Calu3 (cell line): Measurements from ENCODE around the gene MRPL9. TPM values are rescaled to one million over a fixed set of nuclear protein-coding genes. Genes with fewer than 3 reads are reported as not detected.

Experiments
- BruUV-seq: library from RNA; stranded (reverse); fragments of 400-500 nt; replicated peaks from 2 replicates; lab custom pipeline; 2021; lab: Mats Ljungman, UMichigan
- CTCF ChIA-PET: fragments of 300-600 bp; sonication (Branson Sonifier 250); formaldehyde crosslinking; loops from one replicate; lab custom pipeline; 2022; ENCODE audit warnings: antibody characterized with exemption; lab: Charles Lee
- DNase-seq: peaks from one replicate; pipeline ENCODE4 v3.0.0; 2022
- H3K27ac Mint-ChIP-seq: one replicate; pipeline ENCODE4 v1.8.0; 2022; ENCODE audit warnings: mixed read lengths; ENCODE audit not compliant: unreplicated experiment
- H3K27me3 Mint-ChIP-seq: one replicate; pipeline ENCODE4 v1.8.0; 2022; ENCODE audit warnings: mixed read lengths; ENCODE audit not compliant: unreplicated experiment
- H3K36me3 Mint-ChIP-seq: one replicate; pipeline ENCODE4 v1.8.0; 2022; ENCODE audit warnings: mild to moderate bottlenecking, moderate library complexity, mixed read lengths; ENCODE audit not compliant: insufficient read depth, unreplicated experiment
- H3K4me1 Mint-ChIP-seq: one replicate; pipeline ENCODE4 v1.8.0; 2022; ENCODE audit warnings: mild to moderate bottlenecking, low read depth, mixed read lengths; ENCODE audit not compliant: unreplicated experiment
- H3K4me3 Mint-ChIP-seq: one replicate; pipeline ENCODE4 v1.8.0; 2022; ENCODE audit warnings: mild to moderate bottlenecking, low read depth, moderate library complexity, mixed read lengths; ENCODE audit not compliant: unreplicated experiment
- H3K9me3 Mint-ChIP-seq: one replicate; pipeline ENCODE4 v1.8.0; 2022; ENCODE audit warnings: low read depth, mixed read lengths; ENCODE audit not compliant: unreplicated experiment
- CTCF ChIP-seq: fragments of 200-600 bp; IDR thresholded peaks from one replicate; pipeline ENCODE4 v1.8.0; 2022; ENCODE audit warnings: antibody characterized with exemption; ENCODE audit not compliant: unreplicated experiment
- intact Hi-C: fragments of 100-400 bp; cut with micrococcal nuclease; formaldehyde crosslinking; loops from one replicate; pipeline ENCODE4 v1.10.0; 2022; ENCODE audit not compliant: unreplicated experiment
- total RNA-seq: library from RNA; stranded (reverse); gene quantifications from 2 replicates; pipeline ENCODE4 v1.2.3, GENCODE V29; 2022

MRPL9 gene
- total RNA-seq, 1 experiment from 2014 or later: 118 TPM

- Mint-ChIP-seq H3K4me3 (no peak overlapping the region), H3K27me3 (peaks cover 67% of the 10 kb centered on the region), H3K36me3 (no peaks in the 10 kb centered on the region), H3K9me3 (no peaks in the 10 kb centered on the region), H3K4me1 (no peaks in the 10 kb centered on the region), H3K27ac (no peak overlapping the region)
- no peak for TF ChIP-seq CTCF
- intact Hi-C loops: no loop called here
- DNase-seq: no peak
- BruUV-seq: no TSS peak
- CTCF ChIA-PET: interaction anchor here (1.1 to 1.7 kb wide), 2 partner anchors 29 to 34 kb away, joined by 4 read pairs; no protein-coding TSS in a partner anchor
Observed at GRCh38 chr1:151801846-151802245, 38.5 kb upstream of the MRPL9 start.

GRCh38 chr1:151801310-151801820 lies 38.1 kb upstream of the MRPL9 start:
- Mint-ChIP-seq H3K36me3 (no peaks in the 10 kb centered on the region), H3K27me3 (peaks cover 62% of the 10 kb centered on the region), H3K4me1 (no peaks in the 10 kb centered on the region), H3K27ac (no peak overlapping the region), H3K4me3 (no peak overlapping the region), H3K9me3 (no peaks in the 10 kb centered on the region)
- DNase-seq: no peak
- no peak for TF ChIP-seq CTCF
- intact Hi-C loops: no loop called here
- CTCF ChIA-PET: interaction anchor here (1.1 kb wide), 1 partner anchor 29 kb away, joined by 4 read pairs; no protein-coding TSS in a partner anchor
- no TSS peak for BruUV-seq

GRCh38 chr1:151800830-151801229 lies 37.5 kb upstream of the MRPL9 start:
- no peak for DNase-seq
- CTCF ChIA-PET: interaction anchor here (1.1 kb wide), 1 partner anchor 30 kb away, joined by 4 read pairs; no protein-coding TSS in a partner anchor
- Mint-ChIP-seq H3K9me3 (no peaks in the 10 kb centered on the region), H3K4me3 (no peak overlapping the region), H3K27me3 (peaks cover 57% of the 10 kb centered on the region), H3K36me3 (no peaks in the 10 kb centered on the region), H3K4me1 (no peaks in the 10 kb centered on the region), H3K27ac (no peak overlapping the region)
- intact Hi-C loops: no loop called here
- BruUV-seq: no TSS peak
- TF ChIP-seq CTCF: no peak

GRCh38 chr1:151799179-151800022 lies 36.1 kb upstream of the MRPL9 start:
- no peak overlapping the region for H3K4me3 Mint-ChIP-seq
- intact Hi-C loops: no loop called here
- no peak overlapping the region for H3K27ac Mint-ChIP-seq
- no peak for DNase-seq
- no peak for TF ChIP-seq CTCF
- H3K9me3 Mint-ChIP-seq: no peaks in the 10 kb centered on the region
- no peaks in the 10 kb centered on the region for H3K4me1 Mint-ChIP-seq
- CTCF ChIA-PET: no interaction called here
- peaks cover 42% of the 10 kb centered on the region for H3K27me3 Mint-ChIP-seq
- no TSS peak for BruUV-seq
- H3K36me3 Mint-ChIP-seq: no peaks in the 10 kb centered on the region
